ENCODE results near the gene PLPP1. TPM values are rescaled to one million over a fixed set of nuclear protein-coding genes. Genes with fewer than 3 reads are reported as not detected.

The PLPP1 gene
- total RNA-seq, 2 experiments from 2014 or later, result 2.9 to 3.0 TPM

DNA sequence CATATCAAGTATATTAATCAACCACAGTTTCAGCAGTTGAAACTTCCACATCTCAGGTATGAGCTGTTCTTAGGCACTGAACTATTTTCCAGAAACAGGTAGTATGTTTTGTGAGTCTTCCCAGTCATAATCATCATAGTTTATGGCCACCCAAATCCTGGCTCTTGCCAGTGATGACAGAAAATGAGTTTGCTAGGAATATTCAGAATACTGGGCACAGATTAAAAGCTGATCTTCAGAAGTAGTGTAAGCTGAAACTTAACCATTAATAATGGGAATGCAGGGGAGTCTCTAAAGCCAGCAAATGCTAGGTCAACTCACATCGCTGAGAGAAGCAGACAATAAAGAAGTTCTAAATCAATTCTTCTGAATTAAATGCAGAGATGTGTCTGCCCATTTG, 64.5 kb downstream of the PLPP1 start:
- Mint-ChIP-seq H3K36me3 (ENCODE audit: low read depth) (peaks cover 17% of the 10 kb centered on the region), H3K4me3 (no peak overlapping the region), H3K27me3 (no peaks in the 10 kb centered on the region), H3K27ac (no peak overlapping the region), H3K9me3 (no peaks in the 10 kb centered on the region), H3K4me1 (ENCODE audit: low read depth) (no peaks in the 10 kb centered on the region)
- ChIA-PET POLR2A (no interaction called here), CTCF (no interaction called here)
- intact Hi-C loops (cut with DNase I, micrococcal nuclease), result no loop called here
- Histone ChIP-seq H3K36me3 (ENCODE audit: insufficient read depth, low read length) (peaks cover 6% of the 10 kb centered on the region), H3K27ac (ENCODE audit: low read depth in 1 of 2, low read length in 2 of 2) (no peak overlapping the region), H3K4me1 (ENCODE audit: insufficient read depth, low read length) (no peaks in the 10 kb centered on the region), H3K27me3 (ENCODE audit: control insufficient read depth in 1 of 2, insufficient read depth in 2 of 2, low read length in 2 of 2) (no peaks in the 10 kb centered on the region), H3K4me3 (ENCODE audit: low read length) (no peak overlapping the region), H3K9me3 (ENCODE audit: control insufficient read depth in 1 of 2, insufficient read depth in 1 of 2, low read length in 2 of 2) (no peaks in the 10 kb centered on the region)
- ATAC-seq (ENCODE audit: poor library complexity), result no peak
- no peak for DNase-seq
- TF ChIP-seq CTCF (IDR thresholded peaks at IDR 0.05), result no peak

- Histone ChIP-seq H3K27me3 (ENCODE audit: control insufficient read depth in 1 of 2, insufficient read depth in 2 of 2, low read length in 2 of 2) (no peaks in the 10 kb centered on the region), H3K4me1 (ENCODE audit: insufficient read depth, low read length) (no peaks in the 10 kb centered on the region), H3K9me3 (ENCODE audit: control insufficient read depth in 1 of 2, insufficient read depth in 1 of 2, low read length in 2 of 2) (no peaks in the 10 kb centered on the region), H3K4me3 (ENCODE audit: low read length) (no peak overlapping the region), H3K36me3 (ENCODE audit: insufficient read depth, low read length) (peaks cover 6% of the 10 kb centered on the region), H3K27ac (ENCODE audit: low read depth in 1 of 2, low read length in 2 of 2) (no peak overlapping the region)
- no peaks in the 10 kb centered on the region for H3K9me3 Mint-ChIP-seq
- H3K36me3 Mint-ChIP-seq (ENCODE audit: low read depth), result peaks cover 17% of the 10 kb centered on the region
- CTCF ChIA-PET, result no interaction called here
- no peaks in the 10 kb centered on the region for H3K27me3 Mint-ChIP-seq
- POLR2A ChIA-PET, result no interaction called here
- TF ChIP-seq CTCF (IDR thresholded peaks at IDR 0.05), result no peak
- no peak overlapping the region for H3K27ac Mint-ChIP-seq
- intact Hi-C loops (cut with DNase I, micrococcal nuclease), result no loop called here
- DNase-seq, result no peak
- H3K4me1 Mint-ChIP-seq (ENCODE audit: low read depth), result no peaks in the 10 kb centered on the region
- ATAC-seq (ENCODE audit: poor library complexity), result no peak
- H3K4me3 Mint-ChIP-seq, result no peak overlapping the region
Measured at GRCh38 chr5:55469839-55470238, 64.9 kb downstream of the PLPP1 start.

- ChIA-PET CTCF (no interaction called here), POLR2A (no interaction called here)
- Histone ChIP-seq H3K27ac (ENCODE audit: low read depth in 1 of 2, low read length in 2 of 2) (no peak overlapping the region), H3K9me3 (ENCODE audit: control insufficient read depth in 1 of 2, insufficient read depth in 1 of 2, low read length in 2 of 2) (no peaks in the 10 kb centered on the region), H3K27me3 (ENCODE audit: control insufficient read depth in 1 of 2, insufficient read depth in 2 of 2, low read length in 2 of 2) (no peaks in the 10 kb centered on the region), H3K4me1 (ENCODE audit: insufficient read depth, low read length) (no peaks in the 10 kb centered on the region), H3K4me3 (ENCODE audit: low read length) (no peak overlapping the region), H3K36me3 (ENCODE audit: insufficient read depth, low read length) (peaks cover 6% of the 10 kb centered on the region)
- H3K27me3 Mint-ChIP-seq, result no peaks in the 10 kb centered on the region
- no peaks in the 10 kb centered on the region for H3K9me3 Mint-ChIP-seq
- DNase-seq (no peak), ATAC-seq (ENCODE audit: poor library complexity) (no peak)
- no peaks in the 10 kb centered on the region for H3K4me1 Mint-ChIP-seq (ENCODE audit: low read depth)
- no peak for TF ChIP-seq CTCF (IDR thresholded peaks at IDR 0.05)
- H3K4me3 Mint-ChIP-seq, result no peak overlapping the region
- intact Hi-C loops (cut with DNase I, micrococcal nuclease), result no loop called here
- H3K27ac Mint-ChIP-seq, result no peak overlapping the region
- peaks cover 23% of the 10 kb centered on the region for H3K36me3 Mint-ChIP-seq (ENCODE audit: low read depth)
Measured at GRCh38 chr5:55467862-55468551, 66.8 kb downstream of the PLPP1 start.
